ENCODE results near the gene CEP68. TPM values are rescaled to one million over a fixed set of nuclear protein-coding genes. Genes with fewer than 3 reads are reported as not detected.

CEP68 gene
- total RNA-seq, 1 experiment from 2014 or later = 11.2 TPM

DNA sequence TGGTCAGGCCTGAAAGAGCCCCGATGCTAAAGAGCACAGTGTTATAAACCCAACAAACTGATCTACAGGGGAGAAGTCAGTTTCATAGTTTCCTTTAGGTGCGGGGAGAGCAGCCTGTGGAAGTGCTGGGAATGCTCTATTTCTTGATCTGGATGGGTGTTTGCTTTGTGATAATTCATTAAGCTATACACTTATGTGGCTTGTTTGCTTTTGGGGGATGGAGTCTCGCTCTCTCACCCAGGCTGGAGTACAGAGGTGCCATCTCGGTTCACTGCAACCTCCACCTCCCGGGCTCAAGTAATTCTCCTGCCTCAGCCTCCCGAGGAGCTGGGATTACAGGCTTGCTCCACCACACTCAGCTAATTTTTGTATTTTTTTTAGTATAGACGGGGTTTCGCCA is 30.1 kb upstream of the CEP68 start:
- Histone ChIP-seq H3K36me3 (ENCODE audit: control insufficient read depth in 1 of 2, insufficient read depth in 2 of 2, low read length in 2 of 2) (no peaks in the 10 kb centered on the region), H3K9me2 (ENCODE audit: insufficient read depth) (no peaks in the 10 kb centered on the region), H4K20me1 (ENCODE audit: insufficient read depth) (no peaks in the 10 kb centered on the region), H3K4me1 (ENCODE audit: control insufficient read depth in 1 of 2, insufficient read depth in 2 of 2, low read length in 2 of 2) (peaks cover 0 to 7% of the 10 kb centered on the region in 2 experiments; a peak in 1 of 4 replicates), H3K27me3 (ENCODE audit: insufficient read depth, low read length) (no peaks in the 10 kb centered on the region), H3K9ac (ENCODE audit: low read length) (no peak overlapping the region), H3K4me3 (replicated peaks in 1 of 2; ENCODE audit: low read depth in 1 of 2, low read length in 2 of 2) (no peak overlapping the region), H2AFZ (ENCODE audit: low read depth, low read length, poor library complexity, severe bottlenecking) (no peak overlapping the region), H3K9me3 (ENCODE audit: control insufficient read depth in 1 of 2, insufficient read depth in 1 of 2, low read depth in 1 of 2, low read length in 2 of 2) (no peaks in the 10 kb centered on the region), H3K4me2 (ENCODE audit: low read length) (no peak overlapping the region), H3K79me2 (ENCODE audit: insufficient read depth, low read length) (no peaks in the 10 kb centered on the region), H3K27ac (ENCODE audit: low read depth, low read length) (no peak overlapping the region)
- intact Hi-C loops (cut with micrococcal nuclease) = no loop called here
- BruUV-seq (replicated peaks) = no TSS peak
- ATAC-seq (no peak), DNase-seq (ENCODE audit: low read depth, low spot score) (no peak)
- TF ChIP-seq SIN3A (IDR thresholded peaks at IDR 0.05; ENCODE audit: low read depth) (no peak), ZFX (IDR thresholded peaks at IDR 0.05) (no peak), POLR2AphosphoS5 (IDR thresholded peaks at IDR 0.05; ENCODE audit: low read depth, low read length) (no peak), ELF1 (IDR thresholded peaks at IDR 0.05; ENCODE audit: borderline replicate concordance, low read depth) (no peak), POLR2A (IDR thresholded peaks at IDR 0.05; ENCODE audit: borderline replicate concordance, extremely low read depth, insufficient read depth, insufficient read length) (no peak), SP1 (IDR thresholded peaks at IDR 0.05; ENCODE audit: low read depth) (no peak), EGR1 (IDR thresholded peaks at IDR 0.05; ENCODE audit: low read depth) (no peak), JUND (IDR thresholded peaks at IDR 0.05) (no peak), SRF (IDR thresholded peaks at IDR 0.05; ENCODE audit: low read depth) (no peak), FOSL1 (IDR thresholded peaks at IDR 0.05; ENCODE audit: low read depth) (no peak), YY1 (IDR thresholded peaks at IDR 0.05; ENCODE audit: extremely low read depth, insufficient replicate concordance, low read depth, low read length) (no peak), TCF7L2 (IDR thresholded peaks at IDR 0.05; ENCODE audit: borderline replicate concordance, extremely low read depth, insufficient read depth, insufficient read length) (no peak), RAD21 (IDR thresholded peaks at IDR 0.05; ENCODE audit: low read depth) (no peak), EZH2 (IDR thresholded peaks at IDR 0.05) (no peak), CEBPB (IDR thresholded peaks at IDR 0.05; ENCODE audit: low read depth) (no peak)
- TF ChIP-seq, protein P1, sequence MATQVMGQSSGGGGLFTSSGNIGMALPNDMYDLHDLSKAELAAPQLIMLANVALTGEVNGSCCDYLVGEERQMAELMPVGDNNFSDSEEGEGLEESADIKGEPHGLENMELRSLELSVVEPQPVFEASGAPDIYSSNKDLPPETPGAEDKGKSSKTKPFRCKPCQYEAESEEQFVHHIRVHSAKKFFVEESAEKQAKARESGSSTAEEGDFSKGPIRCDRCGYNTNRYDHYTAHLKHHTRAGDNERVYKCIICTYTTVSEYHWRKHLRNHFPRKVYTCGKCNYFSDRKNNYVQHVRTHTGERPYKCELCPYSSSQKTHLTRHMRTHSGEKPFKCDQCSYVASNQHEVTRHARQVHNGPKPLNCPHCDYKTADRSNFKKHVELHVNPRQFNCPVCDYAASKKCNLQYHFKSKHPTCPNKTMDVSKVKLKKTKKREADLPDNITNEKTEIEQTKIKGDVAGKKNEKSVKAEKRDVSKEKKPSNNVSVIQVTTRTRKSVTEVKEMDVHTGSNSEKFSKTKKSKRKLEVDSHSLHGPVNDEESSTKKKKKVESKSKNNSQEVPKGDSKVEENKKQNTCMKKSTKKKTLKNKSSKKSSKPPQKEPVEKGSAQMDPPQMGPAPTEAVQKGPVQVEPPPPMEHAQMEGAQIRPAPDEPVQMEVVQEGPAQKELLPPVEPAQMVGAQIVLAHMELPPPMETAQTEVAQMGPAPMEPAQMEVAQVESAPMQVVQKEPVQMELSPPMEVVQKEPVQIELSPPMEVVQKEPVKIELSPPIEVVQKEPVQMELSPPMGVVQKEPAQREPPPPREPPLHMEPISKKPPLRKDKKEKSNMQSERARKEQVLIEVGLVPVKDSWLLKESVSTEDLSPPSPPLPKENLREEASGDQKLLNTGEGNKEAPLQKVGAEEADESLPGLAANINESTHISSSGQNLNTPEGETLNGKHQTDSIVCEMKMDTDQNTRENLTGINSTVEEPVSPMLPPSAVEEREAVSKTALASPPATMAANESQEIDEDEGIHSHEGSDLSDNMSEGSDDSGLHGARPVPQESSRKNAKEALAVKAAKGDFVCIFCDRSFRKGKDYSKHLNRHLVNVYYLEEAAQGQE (IDR thresholded peaks at IDR 0.05; ENCODE audit: low read depth) = no peak
- TF ChIP-seq, protein P2, sequence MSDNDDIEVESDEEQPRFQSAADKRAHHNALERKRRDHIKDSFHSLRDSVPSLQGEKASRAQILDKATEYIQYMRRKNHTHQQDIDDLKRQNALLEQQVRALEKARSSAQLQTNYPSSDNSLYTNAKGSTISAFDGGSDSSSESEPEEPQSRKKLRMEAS (IDR thresholded peaks at IDR 0.05) = no peak
- TF ChIP-seq, protein P3, sequence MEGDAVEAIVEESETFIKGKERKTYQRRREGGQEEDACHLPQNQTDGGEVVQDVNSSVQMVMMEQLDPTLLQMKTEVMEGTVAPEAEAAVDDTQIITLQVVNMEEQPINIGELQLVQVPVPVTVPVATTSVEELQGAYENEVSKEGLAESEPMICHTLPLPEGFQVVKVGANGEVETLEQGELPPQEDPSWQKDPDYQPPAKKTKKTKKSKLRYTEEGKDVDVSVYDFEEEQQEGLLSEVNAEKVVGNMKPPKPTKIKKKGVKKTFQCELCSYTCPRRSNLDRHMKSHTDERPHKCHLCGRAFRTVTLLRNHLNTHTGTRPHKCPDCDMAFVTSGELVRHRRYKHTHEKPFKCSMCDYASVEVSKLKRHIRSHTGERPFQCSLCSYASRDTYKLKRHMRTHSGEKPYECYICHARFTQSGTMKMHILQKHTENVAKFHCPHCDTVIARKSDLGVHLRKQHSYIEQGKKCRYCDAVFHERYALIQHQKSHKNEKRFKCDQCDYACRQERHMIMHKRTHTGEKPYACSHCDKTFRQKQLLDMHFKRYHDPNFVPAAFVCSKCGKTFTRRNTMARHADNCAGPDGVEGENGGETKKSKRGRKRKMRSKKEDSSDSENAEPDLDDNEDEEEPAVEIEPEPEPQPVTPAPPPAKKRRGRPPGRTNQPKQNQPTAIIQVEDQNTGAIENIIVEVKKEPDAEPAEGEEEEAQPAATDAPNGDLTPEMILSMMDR (IDR thresholded peaks at IDR 0.05 in 2 of 3, conservative IDR thresholded peaks at IDR 0.05 in 1 of 3; ENCODE audit: borderline replicate concordance in 1 of 3, insufficient read depth in 1 of 3, low read depth in 2 of 3, low read length in 2 of 3) = no peak
- CTCF ChIA-PET = no interaction called here
- RAD21 ChIA-PET (ENCODE audit: low non-redundant PET in 1 of 2, low total read pairs in 2 of 2, uncharacterized antibody in 2 of 2, unreplicated experiment in 2 of 2) = no interaction called here
- POLR2A ChIA-PET = no interaction called here
